Measurements from ENCODE around the gene RAD51AP1. TPM values are rescaled to one million over a fixed set of nuclear protein-coding genes. Genes with fewer than 3 reads are reported as not detected.

Gene RAD51AP1
- total RNA-seq, 4 donors from 2014 or later = 0.40 to 0.74 (median 0.54) TPM; not detected in 1

DNA sequence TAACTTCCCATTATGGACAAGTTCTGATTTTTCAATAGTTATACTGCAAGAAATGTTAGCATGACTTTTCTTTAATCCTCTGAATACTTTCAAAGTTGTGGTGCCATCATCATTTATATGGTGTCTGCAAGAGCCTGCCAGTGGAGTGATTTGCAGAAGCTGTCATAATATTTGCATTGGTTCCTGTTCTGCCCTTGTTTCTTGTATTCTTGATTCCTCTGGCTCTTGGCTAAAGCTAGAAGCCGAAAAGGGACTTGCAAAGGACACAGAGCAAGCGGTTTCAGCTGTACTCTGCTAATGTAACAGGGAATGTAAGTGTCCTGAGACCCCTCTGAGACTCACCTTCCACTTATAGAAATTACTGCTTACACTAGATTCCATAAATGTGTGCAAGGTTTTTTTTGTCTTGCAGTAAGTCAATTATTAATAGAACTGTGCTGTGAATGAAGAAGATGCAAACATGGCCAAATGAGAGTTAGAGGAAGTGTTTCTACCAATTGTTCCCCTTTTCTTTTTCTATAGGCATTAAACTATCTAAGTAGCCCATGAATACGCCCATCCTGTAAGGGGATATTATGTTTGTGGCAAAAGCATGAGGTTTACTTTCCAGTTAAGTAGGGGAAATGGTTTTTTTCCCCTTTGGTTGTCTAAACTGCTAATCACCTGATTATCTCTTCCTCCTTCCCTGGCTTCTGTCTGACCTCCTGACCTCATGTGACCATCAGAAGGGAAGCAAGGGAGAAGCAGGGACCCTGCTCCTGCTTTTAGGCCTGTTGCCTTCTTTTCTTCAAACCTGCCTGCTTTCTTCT, 28.6 kb downstream of the RAD51AP1 start:
- ATAC-seq = no peak
- H3K27ac ChIP-seq = no peak overlapping the region
- peaks cover 0 to 4% (median 0%) of the 10 kb centered on the region in 3 donors for H3K4me1 ChIP-seq
- H3K4me3 ChIP-seq = no peak overlapping the region
- H3K9me3 ChIP-seq = no peaks in the 10 kb centered on the region
- H3K27me3 ChIP-seq = peaks cover 7% of the 10 kb centered on the region
- TF ChIP-seq EP300 (IDR thresholded peaks at IDR 0.05) = no peak
- TF ChIP-seq POLR2AphosphoS5 (IDR thresholded peaks at IDR 0.05) = no peak
- TF ChIP-seq POLR2A (IDR thresholded peaks at IDR 0.05) = no peak
- TF ChIP-seq, protein P1, sequence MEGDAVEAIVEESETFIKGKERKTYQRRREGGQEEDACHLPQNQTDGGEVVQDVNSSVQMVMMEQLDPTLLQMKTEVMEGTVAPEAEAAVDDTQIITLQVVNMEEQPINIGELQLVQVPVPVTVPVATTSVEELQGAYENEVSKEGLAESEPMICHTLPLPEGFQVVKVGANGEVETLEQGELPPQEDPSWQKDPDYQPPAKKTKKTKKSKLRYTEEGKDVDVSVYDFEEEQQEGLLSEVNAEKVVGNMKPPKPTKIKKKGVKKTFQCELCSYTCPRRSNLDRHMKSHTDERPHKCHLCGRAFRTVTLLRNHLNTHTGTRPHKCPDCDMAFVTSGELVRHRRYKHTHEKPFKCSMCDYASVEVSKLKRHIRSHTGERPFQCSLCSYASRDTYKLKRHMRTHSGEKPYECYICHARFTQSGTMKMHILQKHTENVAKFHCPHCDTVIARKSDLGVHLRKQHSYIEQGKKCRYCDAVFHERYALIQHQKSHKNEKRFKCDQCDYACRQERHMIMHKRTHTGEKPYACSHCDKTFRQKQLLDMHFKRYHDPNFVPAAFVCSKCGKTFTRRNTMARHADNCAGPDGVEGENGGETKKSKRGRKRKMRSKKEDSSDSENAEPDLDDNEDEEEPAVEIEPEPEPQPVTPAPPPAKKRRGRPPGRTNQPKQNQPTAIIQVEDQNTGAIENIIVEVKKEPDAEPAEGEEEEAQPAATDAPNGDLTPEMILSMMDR (IDR thresholded peaks at IDR 0.05) = no peak
- no peaks in the 10 kb centered on the region for H3K36me3 ChIP-seq
- WGBS, 2 donors (ENCODE audit: low coverage in 1 of 2) = 50 to 51% methylated on average over 2 to 3 of the region's 3 CpGs

DNA sequence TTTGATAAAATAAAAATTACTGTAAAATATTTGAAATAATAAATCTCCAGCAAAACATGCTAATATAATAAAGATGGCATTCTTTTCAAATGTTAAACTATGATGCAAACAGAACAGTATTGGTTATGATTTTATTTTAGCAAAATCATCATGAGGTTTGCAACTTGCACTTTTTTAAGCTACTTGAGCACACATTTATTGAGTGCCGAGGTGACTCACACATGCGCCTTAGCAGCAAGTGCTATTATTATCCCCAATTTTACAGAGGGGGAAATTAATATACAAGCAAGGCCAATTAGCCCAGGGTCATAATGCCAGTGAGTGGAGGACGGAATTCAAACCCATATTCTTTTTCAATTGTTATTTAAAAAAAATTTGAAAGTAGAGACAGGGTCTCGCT, 30.6 kb downstream of the RAD51AP1 start:
- Histone ChIP-seq H3K4me3 (no peak overlapping the region), H3K36me3 (no peaks in the 10 kb centered on the region), H3K4me1 (no peaks in the 10 kb centered on the region), H3K9me3 (no peaks in the 10 kb centered on the region), H3K27ac (no peak overlapping the region), H3K27me3 (no peaks in the 10 kb centered on the region)
- no peak for ATAC-seq
- 87 to 89% methylated on average over 4 of the region's 4 CpGs for WGBS, 2 donors (ENCODE audit: low coverage in 1 of 2)
- TF ChIP-seq, protein P1 (IDR thresholded peaks at IDR 0.05) = no peak
- TF ChIP-seq POLR2AphosphoS5 (IDR thresholded peaks at IDR 0.05) = no peak
- no peak for TF ChIP-seq EP300 (IDR thresholded peaks at IDR 0.05)
- TF ChIP-seq POLR2A (IDR thresholded peaks at IDR 0.05) = no peak

DNA sequence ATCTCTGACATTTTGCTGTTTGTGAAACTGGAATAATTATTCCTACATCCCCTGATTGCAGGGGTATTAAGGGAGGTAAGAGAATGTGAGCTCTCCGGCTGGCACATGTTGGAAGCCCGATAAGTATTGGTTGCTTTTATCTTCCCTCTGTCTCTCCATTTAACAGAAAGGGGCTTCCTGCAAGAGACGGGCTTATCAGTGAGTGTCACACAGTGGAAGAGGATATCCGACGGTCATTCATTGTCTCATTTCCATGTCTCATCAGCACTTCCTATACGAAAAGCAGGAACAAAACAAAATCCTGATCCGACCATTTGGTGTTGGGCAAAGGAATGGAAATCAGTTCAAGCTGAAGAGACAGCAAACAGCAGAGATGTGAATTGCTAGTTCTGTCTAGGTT, 34.0 kb downstream of the RAD51AP1 start:
- Histone ChIP-seq H3K36me3 (no peaks in the 10 kb centered on the region), H3K9me3 (no peaks in the 10 kb centered on the region), H3K27me3 (no peaks in the 10 kb centered on the region), H3K4me1 (no peaks in the 10 kb centered on the region), H3K27ac (no peak overlapping the region), H3K4me3 (no peak overlapping the region)
- no peak for ATAC-seq
- no peak for TF ChIP-seq EP300 (IDR thresholded peaks at IDR 0.05)
- no peak for TF ChIP-seq POLR2A (IDR thresholded peaks at IDR 0.05)
- no peak for TF ChIP-seq POLR2AphosphoS5 (IDR thresholded peaks at IDR 0.05)
- TF ChIP-seq, protein P1 (IDR thresholded peaks at IDR 0.05) = no peak
- WGBS, 2 donors (ENCODE audit: low coverage in 1 of 2) = 59 to 64% methylated on average over 4 to 7 of the region's 7 CpGs

DNA sequence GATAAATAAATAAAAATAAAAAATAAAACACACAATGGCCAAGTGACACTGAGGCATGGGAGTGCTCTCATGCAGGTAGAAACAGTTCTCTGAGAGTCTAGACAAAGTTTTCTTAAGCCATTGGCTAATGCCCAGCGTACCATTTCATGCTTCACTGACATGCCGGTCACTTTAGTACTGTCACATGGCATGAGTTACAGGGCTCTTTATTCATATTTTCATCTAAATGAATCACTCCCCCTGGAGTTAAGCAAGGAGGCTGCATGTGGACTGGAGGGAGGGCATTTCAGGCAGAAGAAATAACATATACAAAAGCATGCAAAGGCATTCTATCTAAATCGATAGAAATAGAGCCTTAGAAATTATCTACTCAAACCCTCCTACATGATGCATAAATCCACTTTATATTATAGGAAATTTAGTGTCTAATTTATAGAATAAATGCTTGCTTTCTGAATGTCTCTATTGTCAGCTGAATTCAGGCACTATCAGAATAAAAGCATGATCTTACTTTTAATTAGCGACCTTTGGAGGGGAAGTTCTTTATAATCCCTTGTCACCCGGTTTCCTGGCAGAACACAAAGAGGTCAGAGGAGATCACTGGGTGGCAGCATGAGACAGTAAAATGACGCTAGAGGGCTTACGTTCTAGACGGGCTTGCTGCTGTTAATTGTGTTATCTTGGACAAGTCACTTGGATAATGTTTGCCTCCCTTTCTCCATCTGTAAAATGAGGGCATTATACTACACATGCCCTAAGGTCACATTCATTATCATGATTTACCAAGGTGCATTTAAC, 40.8 kb downstream of the RAD51AP1 start:
- TF ChIP-seq POLR2AphosphoS5 (IDR thresholded peaks at IDR 0.05) (no peak), EP300 (IDR thresholded peaks at IDR 0.05) (no peak), POLR2A (IDR thresholded peaks at IDR 0.05) (no peak)
- TF ChIP-seq, protein P1 (IDR thresholded peaks at IDR 0.05) = no peak
- ATAC-seq = no peak
- WGBS, 2 donors (ENCODE audit: low coverage in 1 of 2) = 30 to 49% methylated on average over 4 to 8 of the region's 8 CpGs
- H3K27me3 ChIP-seq = no peaks in the 10 kb centered on the region
- H3K4me1 ChIP-seq = no peaks in the 10 kb centered on the region
- H3K4me3 ChIP-seq = no peak overlapping the region
- H3K9me3 ChIP-seq = no peaks in the 10 kb centered on the region
- H3K36me3 ChIP-seq = no peaks in the 10 kb centered on the region
- no peak overlapping the region for H3K27ac ChIP-seq

Data from gastroesophageal sphincter (tissue), 4 donors.